ENCODE measurements around the gene SLC22A1. TPM values are rescaled to one million over a fixed set of nuclear protein-coding genes. Genes with fewer than 3 reads are reported as not detected.

The SLC22A1 gene
- total and polyA plus RNA-seq, 2 of the 13 experiments (the other 11 are each of a cell fraction or from before 2014, with no cell fraction given): 0.80 to 0.87 TPM

DNA sequence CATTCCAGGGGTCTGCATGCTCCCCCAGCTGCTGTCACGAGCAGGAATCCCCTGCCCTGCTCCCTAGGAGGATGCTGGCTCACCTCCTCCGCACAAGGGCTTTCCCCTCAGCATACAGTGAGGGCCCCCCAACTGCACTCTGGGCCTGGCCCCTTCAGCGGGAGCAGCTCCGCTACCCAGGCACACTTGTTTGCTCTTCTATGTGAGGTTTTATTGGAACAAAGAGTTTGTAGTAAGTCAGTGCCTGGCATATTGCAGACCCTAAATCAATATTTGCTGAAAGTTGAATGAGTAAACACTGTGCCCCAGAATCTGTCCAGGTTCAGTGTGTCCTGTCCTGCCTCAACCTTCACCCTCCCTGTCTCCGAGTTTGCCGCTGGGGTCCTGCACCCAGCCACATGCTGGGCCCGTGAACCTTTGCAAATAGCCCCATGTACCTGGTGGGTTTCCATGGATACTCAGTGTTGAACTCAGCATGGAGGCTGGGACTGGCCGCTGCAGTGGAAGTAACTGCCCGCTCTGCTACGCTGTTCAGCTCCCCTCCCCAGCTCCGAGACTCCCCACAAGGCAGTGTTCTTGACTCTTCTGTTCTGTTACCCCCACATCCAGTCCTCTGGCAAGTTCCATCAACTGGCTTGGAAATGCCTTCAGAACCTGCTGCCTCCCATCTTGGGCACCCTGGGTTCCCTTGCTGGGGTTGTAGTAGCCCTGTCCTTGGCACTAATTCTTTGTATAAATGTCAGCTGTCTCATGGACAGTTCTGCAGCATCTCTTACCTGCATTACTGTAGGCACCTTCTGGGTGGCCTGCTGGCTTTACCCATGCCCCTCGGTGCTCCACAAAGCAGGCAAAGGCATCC lies 15.7 kb downstream of the SLC22A1 start (continued):
- TF ChIP-seq MYC (CRISPR knock-in tag; IDR thresholded peaks at IDR 0.05; ENCODE audit: borderline replicate concordance): peak; percentile 78; the same call in 1 of the 2 replicates
- no peak for TF ChIP-seq SCMH1 (CRISPR knock-in tag; IDR thresholded peaks at IDR 0.05; ENCODE audit: borderline replicate concordance)
- TF ChIP-seq, protein P1, sequence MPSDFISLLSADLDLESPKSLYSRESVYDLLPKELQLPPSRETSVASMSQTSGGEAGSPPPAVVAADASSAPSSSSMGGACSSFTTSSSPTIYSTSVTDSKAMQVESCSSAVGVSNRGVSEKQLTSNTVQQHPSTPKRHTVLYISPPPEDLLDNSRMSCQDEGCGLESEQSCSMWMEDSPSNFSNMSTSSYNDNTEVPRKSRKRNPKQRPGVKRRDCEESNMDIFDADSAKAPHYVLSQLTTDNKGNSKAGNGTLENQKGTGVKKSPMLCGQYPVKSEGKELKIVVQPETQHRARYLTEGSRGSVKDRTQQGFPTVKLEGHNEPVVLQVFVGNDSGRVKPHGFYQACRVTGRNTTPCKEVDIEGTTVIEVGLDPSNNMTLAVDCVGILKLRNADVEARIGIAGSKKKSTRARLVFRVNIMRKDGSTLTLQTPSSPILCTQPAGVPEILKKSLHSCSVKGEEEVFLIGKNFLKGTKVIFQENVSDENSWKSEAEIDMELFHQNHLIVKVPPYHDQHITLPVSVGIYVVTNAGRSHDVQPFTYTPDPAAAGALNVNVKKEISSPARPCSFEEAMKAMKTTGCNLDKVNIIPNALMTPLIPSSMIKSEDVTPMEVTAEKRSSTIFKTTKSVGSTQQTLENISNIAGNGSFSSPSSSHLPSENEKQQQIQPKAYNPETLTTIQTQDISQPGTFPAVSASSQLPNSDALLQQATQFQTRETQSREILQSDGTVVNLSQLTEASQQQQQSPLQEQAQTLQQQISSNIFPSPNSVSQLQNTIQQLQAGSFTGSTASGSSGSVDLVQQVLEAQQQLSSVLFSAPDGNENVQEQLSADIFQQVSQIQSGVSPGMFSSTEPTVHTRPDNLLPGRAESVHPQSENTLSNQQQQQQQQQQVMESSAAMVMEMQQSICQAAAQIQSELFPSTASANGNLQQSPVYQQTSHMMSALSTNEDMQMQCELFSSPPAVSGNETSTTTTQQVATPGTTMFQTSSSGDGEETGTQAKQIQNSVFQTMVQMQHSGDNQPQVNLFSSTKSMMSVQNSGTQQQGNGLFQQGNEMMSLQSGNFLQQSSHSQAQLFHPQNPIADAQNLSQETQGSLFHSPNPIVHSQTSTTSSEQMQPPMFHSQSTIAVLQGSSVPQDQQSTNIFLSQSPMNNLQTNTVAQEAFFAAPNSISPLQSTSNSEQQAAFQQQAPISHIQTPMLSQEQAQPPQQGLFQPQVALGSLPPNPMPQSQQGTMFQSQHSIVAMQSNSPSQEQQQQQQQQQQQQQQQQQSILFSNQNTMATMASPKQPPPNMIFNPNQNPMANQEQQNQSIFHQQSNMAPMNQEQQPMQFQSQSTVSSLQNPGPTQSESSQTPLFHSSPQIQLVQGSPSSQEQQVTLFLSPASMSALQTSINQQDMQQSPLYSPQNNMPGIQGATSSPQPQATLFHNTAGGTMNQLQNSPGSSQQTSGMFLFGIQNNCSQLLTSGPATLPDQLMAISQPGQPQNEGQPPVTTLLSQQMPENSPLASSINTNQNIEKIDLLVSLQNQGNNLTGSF (CRISPR knock-in tag; IDR thresholded peaks at IDR 0.05): no peak
- TF ChIP-seq PTBP1 (IDR thresholded peaks at IDR 0.05; ENCODE audit: low read depth, low read length, poor library complexity, severe bottlenecking): no peak
- peak; percentile 97 for TF ChIP-seq RARA (CRISPR knock-in tag; IDR thresholded peaks at IDR 0.05)
- peak; percentile 67 for TF ChIP-seq MXD1 (CRISPR knock-in tag; IDR thresholded peaks at IDR 0.05)
- TF ChIP-seq GABPB1 (CRISPR knock-in tag; IDR thresholded peaks at IDR 0.05): peak; percentile 41; the same call in 1 of the 2 replicates
- peak; percentile 69 for TF ChIP-seq HOMEZ (CRISPR knock-in tag; IDR thresholded peaks at IDR 0.05; ENCODE audit: low read depth)
- no peak for TF ChIP-seq ZNF235 (CRISPR knock-in tag; IDR thresholded peaks at IDR 0.05; ENCODE audit: borderline replicate concordance)
- TF ChIP-seq GATA4 (IDR thresholded peaks at IDR 0.05; ENCODE audit: borderline replicate concordance, low read depth): no peak
- TF ChIP-seq ZNF34 (CRISPR knock-in tag; IDR thresholded peaks at IDR 0.05; ENCODE audit: borderline replicate concordance): no peak
- TF ChIP-seq HBP1 (CRISPR knock-in tag; IDR thresholded peaks at IDR 0.05; ENCODE audit: low read depth): no peak
- TF ChIP-seq FOXC1 (CRISPR knock-in tag; IDR thresholded peaks at IDR 0.05; ENCODE audit: borderline replicate concordance): no peak
- TF ChIP-seq ZNF768 (CRISPR knock-in tag; IDR thresholded peaks at IDR 0.05): no peak; the same call in 1 of the 2 replicates
- no peak for TF ChIP-seq MBNL3 (CRISPR knock-in tag; conservative IDR thresholded peaks at IDR 0.05)
- TF ChIP-seq ELF4 (CRISPR knock-in tag; IDR thresholded peaks at IDR 0.05; ENCODE audit: borderline replicate concordance): no peak
- peak; percentile 70; the same call in 1 of the 2 replicates for TF ChIP-seq RCOR2 (CRISPR knock-in tag; IDR thresholded peaks at IDR 0.05)
- TF ChIP-seq CHCHD3 (CRISPR knock-in tag; IDR thresholded peaks at IDR 0.05): no peak
- peak; percentile 56; the same call in 1 of the 2 replicates for TF ChIP-seq ZNF816 (CRISPR knock-in tag; IDR thresholded peaks at IDR 0.05; ENCODE audit: borderline replicate concordance)
- TF ChIP-seq ZIK1 (CRISPR knock-in tag; IDR thresholded peaks at IDR 0.05; ENCODE audit: borderline replicate concordance, low read depth): no peak

All from HepG2 (cell line).